Measurements from ENCODE around the gene MAST4.

DNA sequence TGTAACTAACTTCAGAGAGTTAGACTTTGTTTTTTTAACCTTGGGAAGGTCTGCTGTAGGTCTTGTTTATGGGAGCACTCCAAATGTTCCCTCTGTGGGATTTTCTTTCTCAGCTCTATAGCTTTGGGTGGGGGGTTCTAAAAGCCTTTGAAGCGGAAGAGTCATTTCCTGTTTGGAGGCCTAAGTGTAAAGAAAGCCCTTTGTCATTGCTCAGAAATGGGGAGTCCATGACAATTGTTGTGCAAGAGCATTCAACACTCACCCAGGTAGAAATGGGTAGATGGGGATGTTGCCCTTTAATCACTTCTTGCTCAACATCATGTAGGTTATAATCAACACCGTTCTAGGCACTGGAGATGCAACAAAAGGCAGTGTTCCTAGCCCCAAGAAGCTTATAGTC is 30.3 kb upstream of the MAST4 start:
- TF ChIP-seq KLF11 (CRISPR knock-in tag; IDR thresholded peaks at IDR 0.05) (no peak), CTCF (CRISPR knock-in tag; IDR thresholded peaks at IDR 0.05) (no peak), HNRNPLL (IDR thresholded peaks at IDR 0.05; ENCODE audit: low read depth, low read length, poor library complexity, severe bottlenecking) (no peak)
- TF ChIP-seq, protein P1, sequence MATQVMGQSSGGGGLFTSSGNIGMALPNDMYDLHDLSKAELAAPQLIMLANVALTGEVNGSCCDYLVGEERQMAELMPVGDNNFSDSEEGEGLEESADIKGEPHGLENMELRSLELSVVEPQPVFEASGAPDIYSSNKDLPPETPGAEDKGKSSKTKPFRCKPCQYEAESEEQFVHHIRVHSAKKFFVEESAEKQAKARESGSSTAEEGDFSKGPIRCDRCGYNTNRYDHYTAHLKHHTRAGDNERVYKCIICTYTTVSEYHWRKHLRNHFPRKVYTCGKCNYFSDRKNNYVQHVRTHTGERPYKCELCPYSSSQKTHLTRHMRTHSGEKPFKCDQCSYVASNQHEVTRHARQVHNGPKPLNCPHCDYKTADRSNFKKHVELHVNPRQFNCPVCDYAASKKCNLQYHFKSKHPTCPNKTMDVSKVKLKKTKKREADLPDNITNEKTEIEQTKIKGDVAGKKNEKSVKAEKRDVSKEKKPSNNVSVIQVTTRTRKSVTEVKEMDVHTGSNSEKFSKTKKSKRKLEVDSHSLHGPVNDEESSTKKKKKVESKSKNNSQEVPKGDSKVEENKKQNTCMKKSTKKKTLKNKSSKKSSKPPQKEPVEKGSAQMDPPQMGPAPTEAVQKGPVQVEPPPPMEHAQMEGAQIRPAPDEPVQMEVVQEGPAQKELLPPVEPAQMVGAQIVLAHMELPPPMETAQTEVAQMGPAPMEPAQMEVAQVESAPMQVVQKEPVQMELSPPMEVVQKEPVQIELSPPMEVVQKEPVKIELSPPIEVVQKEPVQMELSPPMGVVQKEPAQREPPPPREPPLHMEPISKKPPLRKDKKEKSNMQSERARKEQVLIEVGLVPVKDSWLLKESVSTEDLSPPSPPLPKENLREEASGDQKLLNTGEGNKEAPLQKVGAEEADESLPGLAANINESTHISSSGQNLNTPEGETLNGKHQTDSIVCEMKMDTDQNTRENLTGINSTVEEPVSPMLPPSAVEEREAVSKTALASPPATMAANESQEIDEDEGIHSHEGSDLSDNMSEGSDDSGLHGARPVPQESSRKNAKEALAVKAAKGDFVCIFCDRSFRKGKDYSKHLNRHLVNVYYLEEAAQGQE (IDR thresholded peaks at IDR 0.05; ENCODE audit: borderline replicate concordance in 1 of 2, low read depth in 1 of 2, low read length in 2 of 2) = no peak

All from HepG2 (cell line).